ENCODE results near the gene ZNF396. TPM values are rescaled to one million over a fixed set of nuclear protein-coding genes. Genes with fewer than 3 reads are reported as not detected.

Gene ZNF396
- total RNA-seq, 2 experiments from 2014 or later = 0.38 TPM

DNA sequence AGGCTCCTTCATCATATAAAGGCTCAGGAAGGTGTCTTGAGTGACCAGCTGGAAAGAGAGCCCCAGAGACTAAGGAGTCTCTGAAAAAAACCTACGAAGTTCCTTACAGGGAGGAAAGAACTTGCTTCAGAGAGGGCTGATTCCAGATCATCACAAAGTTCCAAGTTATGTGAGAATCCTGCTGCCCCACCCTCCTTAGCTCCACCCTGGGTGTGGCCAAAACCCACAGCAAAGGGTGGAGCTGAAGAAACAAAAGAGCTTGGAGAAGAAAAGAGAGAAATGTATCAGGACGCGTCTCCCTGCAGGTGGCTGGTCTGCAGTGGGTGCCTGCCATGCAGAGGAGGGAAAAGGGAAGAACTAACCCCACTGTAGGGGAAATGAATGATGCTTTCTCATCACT lies 32.8 kb upstream of the ZNF396 start:
- Mint-ChIP-seq H3K4me1 (ENCODE audit: low read depth) (peaks cover 16% of the 10 kb centered on the region), H3K27me3 (peaks cover 2% of the 10 kb centered on the region), H3K9me3 (no peaks in the 10 kb centered on the region), H3K4me3 (no peak overlapping the region), H3K27ac (no peak overlapping the region), H3K36me3 (ENCODE audit: low read depth) (no peaks in the 10 kb centered on the region)
- CTCF ChIA-PET = interaction anchor here (1.5 kb wide), 1 partner anchor 23 kb away, joined by 4 read pairs; no protein-coding TSS in a partner anchor
- TF ChIP-seq, protein P1, sequence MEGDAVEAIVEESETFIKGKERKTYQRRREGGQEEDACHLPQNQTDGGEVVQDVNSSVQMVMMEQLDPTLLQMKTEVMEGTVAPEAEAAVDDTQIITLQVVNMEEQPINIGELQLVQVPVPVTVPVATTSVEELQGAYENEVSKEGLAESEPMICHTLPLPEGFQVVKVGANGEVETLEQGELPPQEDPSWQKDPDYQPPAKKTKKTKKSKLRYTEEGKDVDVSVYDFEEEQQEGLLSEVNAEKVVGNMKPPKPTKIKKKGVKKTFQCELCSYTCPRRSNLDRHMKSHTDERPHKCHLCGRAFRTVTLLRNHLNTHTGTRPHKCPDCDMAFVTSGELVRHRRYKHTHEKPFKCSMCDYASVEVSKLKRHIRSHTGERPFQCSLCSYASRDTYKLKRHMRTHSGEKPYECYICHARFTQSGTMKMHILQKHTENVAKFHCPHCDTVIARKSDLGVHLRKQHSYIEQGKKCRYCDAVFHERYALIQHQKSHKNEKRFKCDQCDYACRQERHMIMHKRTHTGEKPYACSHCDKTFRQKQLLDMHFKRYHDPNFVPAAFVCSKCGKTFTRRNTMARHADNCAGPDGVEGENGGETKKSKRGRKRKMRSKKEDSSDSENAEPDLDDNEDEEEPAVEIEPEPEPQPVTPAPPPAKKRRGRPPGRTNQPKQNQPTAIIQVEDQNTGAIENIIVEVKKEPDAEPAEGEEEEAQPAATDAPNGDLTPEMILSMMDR (IDR thresholded peaks at IDR 0.05) = no peak
- no peak for DNase-seq
- POLR2A ChIA-PET = no interaction called here
- ATAC-seq = no peak
- intact Hi-C loops (cut with micrococcal nuclease) = loop anchor here (10.0 kb wide), 1 partner anchor 875 kb away; no protein-coding TSS in a partner anchor

DNA sequence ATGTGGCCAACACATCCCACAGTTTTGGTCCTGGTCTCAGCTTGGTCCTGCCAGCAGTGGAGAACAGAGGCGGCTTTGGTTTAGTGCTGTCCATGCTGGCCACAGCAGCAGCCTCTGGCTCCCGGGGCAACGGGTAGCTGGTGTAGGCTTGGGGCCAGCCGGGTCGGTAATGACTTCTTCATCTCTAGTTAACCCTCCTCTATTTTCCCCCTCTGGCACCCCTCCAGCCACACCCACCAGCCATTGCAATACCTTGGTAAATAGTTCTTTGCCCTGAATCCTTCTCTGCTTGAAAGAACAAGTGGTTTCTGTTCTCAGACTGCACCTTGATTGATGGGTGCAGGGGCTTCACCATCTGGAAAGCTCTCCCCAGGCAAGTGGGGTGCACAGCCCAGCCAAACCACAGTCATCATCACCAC lies 31.7 kb upstream of the ZNF396 start:
- ChIA-PET POLR2A (no interaction called here), CTCF (interaction anchor here (0.9 to 1.7 kb wide), 4 partner anchors 19 to 27 kb away, joined by 3 to 6 read pairs (median 4); no protein-coding TSS in a partner anchor)
- H3K36me3 Mint-ChIP-seq (ENCODE audit: low read depth) = no peaks in the 10 kb centered on the region
- no peaks in the 10 kb centered on the region for H3K9me3 Mint-ChIP-seq
- DNase-seq (no peak), ATAC-seq (no peak)
- H3K4me3 Mint-ChIP-seq = no peak overlapping the region
- TF ChIP-seq, protein P1 (IDR thresholded peaks at IDR 0.05) = no peak
- peaks cover 13% of the 10 kb centered on the region for H3K4me1 Mint-ChIP-seq (ENCODE audit: low read depth)
- intact Hi-C loops (cut with micrococcal nuclease) = loop anchor here (10.0 kb wide), 1 partner anchor 876 kb away; no protein-coding TSS in a partner anchor
- H3K27me3 Mint-ChIP-seq = peaks cover 2% of the 10 kb centered on the region
- H3K27ac Mint-ChIP-seq = no peak overlapping the region

DNA sequence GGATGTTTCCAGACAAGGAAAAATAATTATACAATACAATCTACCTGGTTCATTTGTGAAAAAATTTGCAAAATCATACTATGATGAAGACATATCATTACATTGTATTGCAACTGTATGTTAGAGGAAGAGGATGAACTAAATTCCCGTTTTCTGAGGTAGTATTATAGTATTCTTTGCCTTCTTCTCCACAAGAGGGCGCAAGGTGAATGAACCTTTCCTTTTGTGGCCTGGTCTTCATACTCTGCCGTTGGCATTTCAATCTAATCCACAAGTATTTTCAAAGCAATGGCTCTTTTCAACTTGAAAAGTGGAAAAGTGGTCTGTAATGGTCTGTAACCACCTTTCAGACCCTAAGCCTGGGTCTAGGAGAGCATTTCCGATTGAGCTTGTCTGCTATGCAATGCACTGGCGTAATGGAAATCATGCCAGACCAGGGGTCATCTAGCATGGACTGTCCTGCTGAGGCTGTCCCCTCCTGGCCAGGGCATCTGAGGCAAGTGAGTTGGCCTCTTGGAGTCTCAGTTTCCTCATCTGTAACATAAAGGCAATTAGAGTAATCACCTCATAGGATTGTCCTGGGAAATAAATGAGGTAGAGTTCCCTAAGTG lies 30.8 kb upstream of the ZNF396 start:
- TF ChIP-seq, protein P1 (IDR thresholded peaks at IDR 0.05) = peak; percentile 81
- no peak overlapping the region for H3K27ac Mint-ChIP-seq
- ChIA-PET CTCF (interaction anchor here (0.7 to 1.7 kb wide), 24 partner anchors 9 to 442 kb away, joined by 3 to 7 read pairs (median 3); partner anchors contain the start of gene INO80C), POLR2A (no interaction called here)
- H3K4me3 Mint-ChIP-seq = no peak overlapping the region
- H3K27me3 Mint-ChIP-seq = peaks cover 2% of the 10 kb centered on the region
- ATAC-seq (peak; percentile 79), DNase-seq (peak; percentile 59)
- peaks cover 11% of the 10 kb centered on the region for H3K4me1 Mint-ChIP-seq (ENCODE audit: low read depth)
- H3K36me3 Mint-ChIP-seq (ENCODE audit: low read depth) = no peaks in the 10 kb centered on the region
- intact Hi-C loops (cut with micrococcal nuclease) = loop anchor here (10.0 kb wide), 1 partner anchor 877 kb away; no protein-coding TSS in a partner anchor
- no peaks in the 10 kb centered on the region for H3K9me3 Mint-ChIP-seq

DNA sequence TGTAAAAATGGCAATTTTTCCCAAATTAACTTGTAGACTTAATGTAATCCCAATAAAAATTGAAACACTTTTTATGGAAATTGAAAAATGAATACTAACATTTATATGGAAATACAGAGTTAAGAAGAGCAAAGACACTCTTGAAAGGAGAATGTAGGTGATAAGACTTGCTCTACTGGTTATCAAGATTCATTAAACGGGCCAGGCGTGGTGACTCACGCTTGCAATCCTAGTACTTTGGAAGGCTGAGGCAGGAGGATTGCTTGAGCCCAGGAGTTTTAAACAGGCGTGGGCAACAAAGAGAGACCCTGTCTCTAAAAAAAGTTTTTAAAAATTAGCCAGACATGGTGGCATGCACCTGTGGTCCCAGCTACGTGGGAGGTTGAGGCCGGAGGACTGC lies 29.5 kb upstream of the ZNF396 start:
- no peak overlapping the region for H3K27ac Mint-ChIP-seq
- TF ChIP-seq, protein P1 (IDR thresholded peaks at IDR 0.05) = no peak
- ATAC-seq (no peak), DNase-seq (no peak)
- intact Hi-C loops (cut with micrococcal nuclease) = loop anchor here (10.0 kb wide), 1 partner anchor 878 kb away; no protein-coding TSS in a partner anchor
- H3K36me3 Mint-ChIP-seq (ENCODE audit: low read depth) = no peaks in the 10 kb centered on the region
- H3K27me3 Mint-ChIP-seq = peaks cover 2% of the 10 kb centered on the region
- no peaks in the 10 kb centered on the region for H3K4me1 Mint-ChIP-seq (ENCODE audit: low read depth)
- CTCF ChIA-PET = interaction anchor here (1.0 kb wide), 2 partner anchors 20 to 52 kb away, joined by 3 to 4 read pairs; no protein-coding TSS in a partner anchor
- no peak overlapping the region for H3K4me3 Mint-ChIP-seq
- POLR2A ChIA-PET = no interaction called here
- no peaks in the 10 kb centered on the region for H3K9me3 Mint-ChIP-seq

DNA sequence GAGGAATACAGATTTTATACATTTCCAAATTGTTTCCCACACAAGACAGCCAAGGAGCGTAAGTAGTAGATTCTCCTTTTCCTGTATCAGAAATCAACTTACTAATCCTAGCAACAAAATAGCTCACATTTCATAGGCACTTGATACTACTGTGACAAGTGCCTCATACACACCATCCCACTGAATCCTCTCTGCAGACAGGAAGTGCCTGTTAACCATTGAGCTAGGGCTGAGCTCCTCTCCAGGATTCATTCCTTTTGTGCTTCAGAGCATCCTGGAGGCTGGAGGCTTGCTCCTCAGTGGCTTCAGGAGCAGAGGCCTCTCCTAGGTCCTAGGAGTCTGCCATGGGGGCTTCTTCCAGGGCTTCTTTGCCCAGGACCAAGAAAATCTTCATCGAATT lies 20.8 kb upstream of the ZNF396 start:
- TF ChIP-seq, protein P1 (IDR thresholded peaks at IDR 0.05) = no peak
- ChIA-PET CTCF (interaction anchor here (1.3 to 1.4 kb wide), 2 partner anchors 12 to 358 kb away, joined by 4 to 10 read pairs; no protein-coding TSS in a partner anchor), POLR2A (interaction anchor here (1.0 kb wide), 1 partner anchor 14 kb away, joined by 3 read pairs; no protein-coding TSS in a partner anchor)
- no peak for ATAC-seq
- no peak for DNase-seq
- Mint-ChIP-seq H3K9me3 (no peaks in the 10 kb centered on the region), H3K36me3 (ENCODE audit: low read depth) (no peaks in the 10 kb centered on the region), H3K4me1 (ENCODE audit: low read depth) (no peaks in the 10 kb centered on the region), H3K4me3 (no peak overlapping the region), H3K27me3 (peaks cover 6% of the 10 kb centered on the region), H3K27ac (no peak overlapping the region)
- intact Hi-C loops (cut with micrococcal nuclease) = no loop called here
